SHP77 (cell line): Measurements from ENCODE around the gene IFNAR1.
"Not testable (repeated sequence)": the region's sequence is repeated elsewhere in the genome, so short reads cannot be mapped to it uniquely, and the experiment has no call there.

Source experiments
- DNase-seq, 2 experiments: peaks; one replicate each; lab custom pipeline; 2025; lab: John Stamatoyannopoulos, UW

IFNAR1 gene

GRCh38 chr21:33308586-33309490 is 15.9 kb upstream of the IFNAR1 start:
- peak; percentile 86 to 89 for DNase-seq

- no peak for DNase-seq
Measured at GRCh38 chr21:33309778-33310177, 15.0 kb upstream of the IFNAR1 start.

GRCh38 chr21:33312121-33312520 is 12.6 kb upstream of the IFNAR1 start:
- DNase-seq, result no peak

- DNase-seq, result no peak
Measured at GRCh38 chr21:33313183-33313582, 11.6 kb upstream of the IFNAR1 start.

- DNase-seq, result no peak
Measured at GRCh38 chr21:33313611-33314010, 11.2 kb upstream of the IFNAR1 start.

GRCh38 chr21:33314111-33314510 is 10.7 kb upstream of the IFNAR1 start:
- DNase-seq, result no peak

GRCh38 chr21:33315946-33316710 is 8.6 kb upstream of the IFNAR1 start:
- no peak for DNase-seq

GRCh38 chr21:33317145-33317544 is 7.6 kb upstream of the IFNAR1 start:
- DNase-seq, result no peak

- no peak for DNase-seq
Measured at GRCh38 chr21:33317786-33318486, 6.8 kb upstream of the IFNAR1 start.

GRCh38 chr21:33321005-33321404 is 3.8 kb upstream of the IFNAR1 start:
- DNase-seq, result not testable (repeated sequence)

GRCh38 chr21:33323610-33324009 is 1.2 kb upstream of the IFNAR1 start:
- not testable (repeated sequence) for DNase-seq

- DNase-seq, result peak; percentile 8 to 38
Measured at GRCh38 chr21:33325222-33326067, 675 bp downstream of the IFNAR1 start.

GRCh38 chr21:33327326-33327725 is 2.6 kb downstream of the IFNAR1 start:
- DNase-seq, result no peak

GRCh38 chr21:33327792-33328433 is 3.1 kb downstream of the IFNAR1 start:
- no peak for DNase-seq

- DNase-seq, result no peak
Measured at GRCh38 chr21:33330726-33331125, 6.0 kb downstream of the IFNAR1 start.

GRCh38 chr21:33332143-33332542 is 7.4 kb downstream of the IFNAR1 start:
- DNase-seq, result no peak

GRCh38 chr21:33334191-33334590 is 9.4 kb downstream of the IFNAR1 start:
- DNase-seq, result no peak

- DNase-seq, result peak in 1 of 2 experiments; percentile 8
Measured at GRCh38 chr21:33334824-33335223, 10.1 kb downstream of the IFNAR1 start.

GRCh38 chr21:33339135-33339534 is 14.4 kb downstream of the IFNAR1 start:
- DNase-seq, result no peak

- no peak for DNase-seq
Measured at GRCh38 chr21:33339918-33340317, 15.1 kb downstream of the IFNAR1 start.

- DNase-seq, result no peak
Measured at GRCh38 chr21:33345751-33346238, 21.0 kb downstream of the IFNAR1 start.
